ENCODE data around the gene NTNG1. TPM values are rescaled to one million over a fixed set of nuclear protein-coding genes. Genes with fewer than 3 reads are reported as not detected.
A peak's percentile ranks its signal among the peaks of the same experiment; 100 is the strongest.

The NTNG1 gene
- total and polyA plus RNA-seq, 2 of the 4 experiments (the other 2 are of a cell fraction) = 1.2 to 2.3 TPM

GRCh38 chr1:107494061-107494460, 353.2 kb downstream of the NTNG1 start:
- Histone ChIP-seq H2BK5ac (ENCODE audit: low read depth, low read length, poor library complexity, severe bottlenecking) (no peak overlapping the region), H3K9me1 (ENCODE audit: insufficient read depth, low read length) (no peaks in the 10 kb centered on the region), H3K27me3 (ENCODE audit: control insufficient read depth, insufficient read depth, low read length) (no peaks in the 10 kb centered on the region), H4K8ac (ENCODE audit: low read depth in 2 of 2, low read length in 2 of 2) (no peak overlapping the region), H2BK20ac (ENCODE audit: low read depth, low read length) (no peak overlapping the region), H2AK5ac (ENCODE audit: low read depth, low read length) (no peak overlapping the region), H2AFZ (replicated peaks; ENCODE audit: low read length, poor library complexity) (no peak overlapping the region), H3K4me3 (ENCODE audit: insufficient read depth, low read depth, low read length) (no peak overlapping the region), H3K36me3 (ENCODE audit: control insufficient read depth, insufficient read depth, low read length) (no peaks in the 10 kb centered on the region), H2BK120ac (ENCODE audit: low read depth, low read length) (no peak overlapping the region), H4K5ac (ENCODE audit: low read depth, low read length) (no peak overlapping the region), H4K91ac (ENCODE audit: insufficient read depth, low read depth, low read length) (no peak overlapping the region), H3K4me1 (ENCODE audit: control insufficient read depth, insufficient read depth, low read length) (no peaks in the 10 kb centered on the region), H3K4ac (ENCODE audit: low read depth, low read length) (no peak overlapping the region), H3K23ac (ENCODE audit: low read depth, low read length) (no peak overlapping the region), H3K56ac (ENCODE audit: extremely low read depth, insufficient read depth, low read length) (no peak overlapping the region), H3K9ac (ENCODE audit: low read depth, low read length) (no peak overlapping the region), H3K18ac (ENCODE audit: low read depth, low read length) (no peak overlapping the region), H3K4me2 (ENCODE audit: low read depth, low read length) (no peak overlapping the region), H4K20me1 (ENCODE audit: insufficient read depth, low read length) (no peaks in the 10 kb centered on the region), H3K14ac (replicated peaks; ENCODE audit: low read depth, low read length) (no peak overlapping the region), H2BK15ac (ENCODE audit: low read depth, low read length) (no peak overlapping the region), H3K79me1 (ENCODE audit: low read depth in 1 of 2, low read length in 2 of 2) (no peaks in the 10 kb centered on the region), H2AK9ac (replicated peaks; ENCODE audit: low read depth, low read length, poor library complexity) (no peak overlapping the region), H3K27ac (ENCODE audit: insufficient read depth, low read length) (no peak overlapping the region), H3K9me3 (ENCODE audit: control insufficient read depth, insufficient read depth, low read length) (no peaks in the 10 kb centered on the region; the same call in 1 of the 2 replicates)
- intact Hi-C loops (cut with micrococcal nuclease) = no loop called here
- in situ Hi-C loops (cut with MboI; ENCODE audit: low sequenced_read_pairs) = no loop called here
- DNase-seq (no peak), ATAC-seq (ENCODE audit: low read depth) (no peak)
- POLR2A ChIA-PET (ENCODE audit: unreplicated experiment) = no interaction called here
- TF ChIP-seq MAFK (IDR thresholded peaks at IDR 0.05; ENCODE audit: low read depth, low read length) (peak; percentile 74; the same call in 1 of the 2 replicates), MXI1 (IDR thresholded peaks at IDR 0.05; ENCODE audit: borderline replicate concordance, low read depth, low read length) (no peak)
- dilution Hi-C loops (cut with HindIII; ENCODE audit: low sequenced_read_pairs, unreplicated experiment) = no loop called here
- CTCF ChIA-PET = no interaction called here
- 80% methylated on average over 1 of the region's 6 CpGs; no CpG with 5 or more reads in 1 of the 2 experiments for WGBS, 2 experiments (ENCODE audit: extremely low coverage in 2 of 2, insufficient read length in 1 of 2)
- BruUV-seq (replicated peaks) = no TSS peak

All from IMR-90 (cell line).